ENCODE results near the gene KRT20. TPM values are rescaled to one million over a fixed set of nuclear protein-coding genes. Genes with fewer than 3 reads are reported as not detected.

KRT20 gene
- total and polyA plus RNA-seq, 2 of the 13 experiments (the other 11 are each of a cell fraction or from before 2014, with no cell fraction given) = 0.13 to 0.20 TPM

GRCh38 chr17:40915199-40915661 lies 30.2 kb upstream of the KRT20 start:
- Histone ChIP-seq H3K36me3 (replicated peaks in 1 of 2; ENCODE audit: control insufficient read depth in 1 of 2, insufficient read depth in 2 of 2, low read length in 2 of 2) (no peaks in the 10 kb centered on the region), H3K79me2 (ENCODE audit: insufficient read depth, low read length) (no peaks in the 10 kb centered on the region), H3K9ac (ENCODE audit: insufficient read depth, low read depth, low read length) (no peak overlapping the region), H2AFZ (ENCODE audit: low read length) (no peak overlapping the region), H3K4me3 (replicated peaks in 1 of 3; ENCODE audit: insufficient read depth in 1 of 3, low read depth in 2 of 3, low read length in 3 of 3) (no peak overlapping the region), H3K27me3 (ENCODE audit: control insufficient read depth in 1 of 2, insufficient read depth in 2 of 2, low read length in 2 of 2) (no peaks in the 10 kb centered on the region), H3K27ac (ENCODE audit: extremely low read length, insufficient read depth, low read length) (peak overlapping the region; percentile 56), H3K4me1 (ENCODE audit: insufficient read depth, low read length) (peaks cover 25% of the 10 kb centered on the region), H3K4me2 (ENCODE audit: low read depth, low read length) (no peak overlapping the region), H3K9me3 (ENCODE audit: low read length) (no peaks in the 10 kb centered on the region), H4K20me1 (ENCODE audit: insufficient read depth, low read length) (no peaks in the 10 kb centered on the region)
- WGBS (ENCODE audit: low lambda C conversion rate) = 34% methylated on average over 3 of the region's 3 CpGs
- peak; percentile 81 for ATAC-seq
- ChIA-PET CTCF (ENCODE audit: low intra/inter-chr PET ratio, low total read pairs) (no interaction called here), POLR2A (interaction anchor here (0.6 to 2.5 kb wide), 4 partner anchors 13 to 144 kb away, joined by 3 to 18 read pairs (median 8); no protein-coding TSS in a partner anchor)
- intact Hi-C loops (cut with micrococcal nuclease; ENCODE audit: unreplicated experiment) = loop anchor here (1.0 kb wide), 1 partner anchor 41 kb away; no protein-coding TSS in a partner anchor
- peak; percentile 28 for FAIRE-seq
- in situ Hi-C loops (cut with HindIII; ENCODE audit: extremely low pct_ligation_motif_present, low pct_unique_long_range_greater_than_20kb) = no loop called here
- DNase-seq (ENCODE audit: low spot score) = peak; percentile 96
- no TSS peak for BruUV-seq (replicated peaks)
- TF ChIP-seq TCF7 (IDR thresholded peaks at IDR 0.05; ENCODE audit: low read depth) = peak; percentile 62
- no peak for TF ChIP-seq ZFP36L2 (CRISPR knock-in tag; IDR thresholded peaks at IDR 0.05)
- TF ChIP-seq ZNF709 (CRISPR knock-in tag; IDR thresholded peaks at IDR 0.05) = no peak
- peak; percentile 83 for TF ChIP-seq RXRB (CRISPR knock-in tag; IDR thresholded peaks at IDR 0.05; ENCODE audit: borderline replicate concordance)
- 0 out of 2 replicates have a peak, but pooled peaks have one; percentile 54 for TF ChIP-seq FOXK1 (CRISPR knock-in tag; IDR thresholded peaks at IDR 0.05; ENCODE audit: borderline replicate concordance, low read depth)
- TF ChIP-seq TEAD3 (CRISPR knock-in tag; optimal IDR thresholded peaks at IDR 0.05; ENCODE audit: borderline replicate concordance) = peak; percentile 72
- TF ChIP-seq SSRP1 (CRISPR knock-in tag; IDR thresholded peaks at IDR 0.05) = 0 out of 2 replicates have a peak, but pooled peaks have one; percentile 46
- TF ChIP-seq ETV5 (CRISPR knock-in tag; IDR thresholded peaks at IDR 0.05; ENCODE audit: borderline replicate concordance) = peak; percentile 49; the same call in 1 of the 2 replicates
- TF ChIP-seq ATF4 (CRISPR knock-in tag; IDR thresholded peaks at IDR 0.05) = peak in 1 of 2 experiments; percentile 76; a peak in 2 of 4 replicates
- TF ChIP-seq DMAP1 (CRISPR knock-in tag; IDR thresholded peaks at IDR 0.05) = no peak
- TF ChIP-seq ZBTB1 (CRISPR knock-in tag; IDR thresholded peaks at IDR 0.05; ENCODE audit: borderline replicate concordance) = no peak
- TF ChIP-seq AHDC1 (CRISPR knock-in tag; IDR thresholded peaks at IDR 0.05; ENCODE audit: borderline replicate concordance) = peak; percentile 16; the same call in 1 of the 2 replicates
- peak; percentile 45; the same call in 1 of the 2 replicates for TF ChIP-seq CREM (IDR thresholded peaks at IDR 0.05)
- TF ChIP-seq CREM (CRISPR knock-in tag; IDR thresholded peaks at IDR 0.05) = no peak
- TF ChIP-seq ZNF740 (CRISPR knock-in tag; IDR thresholded peaks at IDR 0.05) = no peak
- no peak for TF ChIP-seq HNRNPH1 (optimal IDR thresholded peaks at IDR 0.05; ENCODE audit: low read depth, low read length)
- TF ChIP-seq ZSCAN30 (CRISPR knock-in tag; IDR thresholded peaks at IDR 0.05) = no peak

Measured in HepG2 (cell line).